Measurements from ENCODE around the gene GABRG3. TPM values are rescaled to one million over a fixed set of nuclear protein-coding genes. Genes with fewer than 3 reads are reported as not detected.
"Not testable (repeated sequence)": the region's sequence is repeated elsewhere in the genome, so short reads cannot be mapped to it uniquely, and the experiment has no call there.

Gene GABRG3
- polyA plus RNA-seq, 1 experiment, result not detected

GRCh38 chr15:27182561-27183110 is 211.7 kb downstream of the GABRG3 start:
- no peak for DNase-seq (ENCODE audit: low read depth, low spot score)
- Histone ChIP-seq H3K27me3 (ENCODE audit: control insufficient read depth, insufficient read depth, low read length) (no peaks in the 10 kb centered on the region), H3K27ac (ENCODE audit: low read depth, low read length) (no peak overlapping the region), H3K4me3 (ENCODE audit: low read depth, low read length) (no peak overlapping the region), H3K9me3 (ENCODE audit: control insufficient read depth, insufficient read depth, low read length) (peaks cover 6% of the 10 kb centered on the region; the same call in 1 of the 2 replicates)
- ChIA-PET CTCF (no interaction called here), POLR2A (no interaction called here)
- TF ChIP-seq CTCF (IDR thresholded peaks at IDR 0.05; ENCODE audit: low read depth, low read length), result no peak

- DNase-seq (ENCODE audit: low read depth, low spot score), result no peak
- TF ChIP-seq CTCF (IDR thresholded peaks at IDR 0.05; ENCODE audit: low read depth, low read length), result no peak
- no peaks in the 10 kb centered on the region for H3K27me3 ChIP-seq (ENCODE audit: control insufficient read depth, insufficient read depth, low read length)
- ChIA-PET POLR2A (no interaction called here), CTCF (no interaction called here)
- H3K27ac ChIP-seq (ENCODE audit: low read depth, low read length), result no peak overlapping the region
- H3K9me3 ChIP-seq (ENCODE audit: control insufficient read depth, insufficient read depth, low read length), result peaks cover 6% of the 10 kb centered on the region; the same call in 1 of the 2 replicates
- no peak overlapping the region for H3K4me3 ChIP-seq (ENCODE audit: low read depth, low read length)
These were observed 212.2 kb downstream of the GABRG3 start for GRCh38 chr15:27183201-27183600.

GRCh38 chr15:27191515-27191914 is 220.5 kb downstream of the GABRG3 start:
- H3K9me3 ChIP-seq (ENCODE audit: control insufficient read depth, insufficient read depth, low read length); H3K27ac ChIP-seq (ENCODE audit: low read depth, low read length); CTCF ChIA-PET; H3K4me3 ChIP-seq (ENCODE audit: low read depth, low read length); DNase-seq (ENCODE audit: low read depth, low spot score); H3K27me3 ChIP-seq (ENCODE audit: control insufficient read depth, insufficient read depth, low read length); POLR2A ChIA-PET: not testable (repeated sequence)

- no peaks in the 10 kb centered on the region for H3K27me3 ChIP-seq (ENCODE audit: control insufficient read depth, insufficient read depth, low read length)
- ChIA-PET CTCF (no interaction called here), POLR2A (no interaction called here)
- no peak for TF ChIP-seq CTCF (IDR thresholded peaks at IDR 0.05; ENCODE audit: low read depth, low read length)
- DNase-seq (ENCODE audit: low read depth, low spot score), result no peak
- H3K9me3 ChIP-seq (ENCODE audit: control insufficient read depth, insufficient read depth, low read length), result peaks cover 3% of the 10 kb centered on the region
- no peak overlapping the region for H3K4me3 ChIP-seq (ENCODE audit: low read depth, low read length)
- H3K27ac ChIP-seq (ENCODE audit: low read depth, low read length), result no peak overlapping the region
These were observed 225.7 kb downstream of the GABRG3 start for GRCh38 chr15:27196691-27197090.

GRCh38 chr15:27201425-27201824 is 230.4 kb downstream of the GABRG3 start:
- no peak overlapping the region for H3K4me3 ChIP-seq (ENCODE audit: low read depth, low read length)
- H3K9me3 ChIP-seq (ENCODE audit: control insufficient read depth, insufficient read depth, low read length), result no peaks in the 10 kb centered on the region; the same call in 1 of the 2 replicates
- no peak overlapping the region for H3K27ac ChIP-seq (ENCODE audit: low read depth, low read length)
- ChIA-PET CTCF (no interaction called here), POLR2A (no interaction called here)
- no peaks in the 10 kb centered on the region for H3K27me3 ChIP-seq (ENCODE audit: control insufficient read depth, insufficient read depth, low read length)
- no peak for DNase-seq (ENCODE audit: low read depth, low spot score)
- TF ChIP-seq CTCF (IDR thresholded peaks at IDR 0.05; ENCODE audit: low read depth, low read length), result no peak

- Histone ChIP-seq H3K4me3 (ENCODE audit: low read depth, low read length) (no peak overlapping the region), H3K27ac (ENCODE audit: low read depth, low read length) (no peak overlapping the region), H3K27me3 (ENCODE audit: control insufficient read depth, insufficient read depth, low read length) (no peaks in the 10 kb centered on the region), H3K9me3 (ENCODE audit: control insufficient read depth, insufficient read depth, low read length) (peaks cover 21% of the 10 kb centered on the region)
- CTCF ChIA-PET, result no interaction called here
- no peak for DNase-seq (ENCODE audit: low read depth, low spot score)
- no peak for TF ChIP-seq CTCF (IDR thresholded peaks at IDR 0.05; ENCODE audit: low read depth, low read length)
- POLR2A ChIA-PET, result no interaction called here
These were observed 239.2 kb downstream of the GABRG3 start for GRCh38 chr15:27210176-27210575.

All from AG04450 (cell line).